ENCODE data around the gene EME2.

- no peak for TF ChIP-seq EZH2 (IDR thresholded peaks at IDR 0.05; ENCODE audit: insufficient read depth, low read length)
- TF ChIP-seq, protein P1, sequence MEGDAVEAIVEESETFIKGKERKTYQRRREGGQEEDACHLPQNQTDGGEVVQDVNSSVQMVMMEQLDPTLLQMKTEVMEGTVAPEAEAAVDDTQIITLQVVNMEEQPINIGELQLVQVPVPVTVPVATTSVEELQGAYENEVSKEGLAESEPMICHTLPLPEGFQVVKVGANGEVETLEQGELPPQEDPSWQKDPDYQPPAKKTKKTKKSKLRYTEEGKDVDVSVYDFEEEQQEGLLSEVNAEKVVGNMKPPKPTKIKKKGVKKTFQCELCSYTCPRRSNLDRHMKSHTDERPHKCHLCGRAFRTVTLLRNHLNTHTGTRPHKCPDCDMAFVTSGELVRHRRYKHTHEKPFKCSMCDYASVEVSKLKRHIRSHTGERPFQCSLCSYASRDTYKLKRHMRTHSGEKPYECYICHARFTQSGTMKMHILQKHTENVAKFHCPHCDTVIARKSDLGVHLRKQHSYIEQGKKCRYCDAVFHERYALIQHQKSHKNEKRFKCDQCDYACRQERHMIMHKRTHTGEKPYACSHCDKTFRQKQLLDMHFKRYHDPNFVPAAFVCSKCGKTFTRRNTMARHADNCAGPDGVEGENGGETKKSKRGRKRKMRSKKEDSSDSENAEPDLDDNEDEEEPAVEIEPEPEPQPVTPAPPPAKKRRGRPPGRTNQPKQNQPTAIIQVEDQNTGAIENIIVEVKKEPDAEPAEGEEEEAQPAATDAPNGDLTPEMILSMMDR (IDR thresholded peaks at IDR 0.05; ENCODE audit: insufficient read depth, low read depth, low read length) = no peak
Observed at GRCh38 chr16:1743376-1744337, 29.0 kb upstream of the EME2 start.

Measured in astrocyte (in vitro differentiated cells and primary cell).